Suppressor macrophage (primary cell): ENCODE data around the gene OAS3.

Experiments used
- DNase-seq, 4 experiments: peaks; one replicate each; pipeline ENCODE4 v3.0.0-alpha.2; 2020 to 2022

The OAS3 gene

DNA sequence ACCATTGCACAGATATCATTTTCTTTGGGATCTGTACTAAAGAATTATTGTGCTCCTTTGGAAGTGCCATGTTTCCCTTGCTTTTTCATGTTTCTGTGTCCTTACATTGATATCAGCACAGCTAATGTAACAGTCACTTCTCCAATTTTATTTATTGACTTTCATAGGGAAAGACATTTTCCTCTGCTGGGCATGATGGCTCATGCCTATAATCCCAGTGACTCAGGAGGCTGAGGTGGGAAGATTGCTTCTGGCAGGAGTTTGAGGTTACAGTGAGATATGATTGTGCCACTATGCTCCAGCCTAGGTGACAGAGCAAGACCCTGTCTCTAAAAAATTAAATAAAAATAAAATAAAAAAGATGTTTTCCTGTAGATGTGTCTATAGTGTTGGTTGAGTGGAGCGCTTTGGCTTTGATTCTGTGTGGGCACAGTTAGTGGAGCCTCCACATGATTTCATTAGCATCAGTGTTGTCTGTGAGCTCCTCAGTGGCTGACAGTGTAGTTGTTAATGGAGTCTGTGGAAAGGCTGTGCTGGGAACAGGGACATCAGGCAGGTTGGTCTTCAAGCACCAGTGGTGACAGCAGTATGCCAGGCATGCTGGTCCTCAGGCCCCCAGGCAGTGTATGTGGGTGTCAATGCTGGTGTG, 47.5 kb downstream of the OAS3 start:
- no peak for DNase-seq

GRCh38 chr12:112986291-112986800, 48.1 kb downstream of the OAS3 start:
- no peak for DNase-seq

- no peak for DNase-seq
Measured at GRCh38 chr12:112987561-112987960, 49.3 kb downstream of the OAS3 start.

- no peak for DNase-seq
Measured at GRCh38 chr12:112988224-112988623, 50.0 kb downstream of the OAS3 start.

- DNase-seq: peak in 2 of 4 experiments; percentile 21 to 30
Measured at GRCh38 chr12:112988823-112989385, 50.6 kb downstream of the OAS3 start.

GRCh38 chr12:112989806-112990205, 51.5 kb downstream of the OAS3 start:
- DNase-seq: peak in 2 of 4 experiments; percentile 13 to 33

- DNase-seq: peak; percentile 78 to 81 (median 80)
Measured at GRCh38 chr12:112992541-112993398, 54.5 kb downstream of the OAS3 start.

DNA sequence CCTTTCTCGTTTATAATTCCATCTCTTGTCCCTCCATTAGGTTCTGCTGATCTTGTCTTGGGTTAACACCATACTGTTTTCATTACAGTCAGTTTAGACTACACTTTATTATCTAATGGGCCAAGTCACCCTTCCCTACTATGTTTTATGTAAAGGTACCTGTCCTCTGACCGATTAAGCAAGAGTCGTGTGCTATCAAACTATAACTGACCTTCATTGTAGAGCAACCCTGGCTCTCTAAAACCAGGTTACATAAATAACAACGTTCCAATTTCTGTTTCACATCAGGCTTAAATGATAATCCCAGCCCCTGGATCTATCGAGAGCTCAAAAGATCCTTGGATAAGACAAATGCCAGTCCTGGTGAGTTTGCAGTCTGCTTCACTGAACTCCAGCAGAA, 56.7 kb downstream of the OAS3 start:
- no peak for DNase-seq

- DNase-seq: no peak
Measured at GRCh38 chr12:112996501-112996900, 58.2 kb downstream of the OAS3 start.

GRCh38 chr12:112997506-112997905, 59.2 kb downstream of the OAS3 start:
- DNase-seq: no peak

- no peak for DNase-seq
Measured at GRCh38 chr12:112998987-112999767, 60.9 kb downstream of the OAS3 start.

- no peak for DNase-seq
Measured at GRCh38 chr12:113000433-113000832, 62.2 kb downstream of the OAS3 start.

GRCh38 chr12:113002155-113002554, 63.9 kb downstream of the OAS3 start:
- no peak for DNase-seq

DNA sequence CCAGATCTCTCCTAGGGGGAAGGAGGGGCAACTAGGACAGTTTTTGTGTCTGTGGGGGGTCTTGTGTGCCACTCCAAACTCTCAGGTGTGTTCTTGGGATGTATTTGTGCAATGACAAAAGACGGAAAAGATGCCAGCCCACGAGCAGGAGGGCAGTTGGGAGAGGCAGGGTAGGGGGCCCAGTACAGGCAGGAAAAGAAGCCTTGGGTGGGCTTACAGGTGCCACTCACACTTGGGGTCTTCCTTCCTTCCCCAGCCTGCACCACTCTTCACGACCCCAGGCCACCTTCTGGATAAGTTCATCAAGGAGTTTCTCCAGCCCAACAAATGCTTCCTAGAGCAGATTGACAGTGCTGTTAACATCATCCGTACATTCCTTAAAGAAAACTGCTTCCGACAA, 64.4 kb downstream of the OAS3 start:
- DNase-seq: no peak

DNA sequence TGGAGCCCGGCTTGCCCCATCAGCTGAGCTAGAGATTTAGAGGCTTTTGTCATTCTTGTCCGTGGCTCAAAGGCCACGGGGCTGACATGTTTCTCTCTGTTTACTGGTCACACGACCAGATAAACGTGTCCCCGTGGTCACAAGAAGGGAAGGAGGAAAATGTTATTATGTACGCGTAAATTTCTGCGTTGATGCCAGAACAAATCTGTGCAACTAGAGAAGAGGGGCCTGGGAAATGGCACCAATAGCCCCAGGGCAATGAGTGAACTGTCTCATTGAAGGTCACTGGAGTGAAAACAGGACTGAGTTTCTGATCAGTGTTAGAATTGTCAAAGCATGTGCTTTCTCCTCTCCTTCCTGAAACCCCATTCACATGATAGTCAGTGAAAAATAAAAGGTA, 65.4 kb downstream of the OAS3 start:
- DNase-seq: no peak

DNA sequence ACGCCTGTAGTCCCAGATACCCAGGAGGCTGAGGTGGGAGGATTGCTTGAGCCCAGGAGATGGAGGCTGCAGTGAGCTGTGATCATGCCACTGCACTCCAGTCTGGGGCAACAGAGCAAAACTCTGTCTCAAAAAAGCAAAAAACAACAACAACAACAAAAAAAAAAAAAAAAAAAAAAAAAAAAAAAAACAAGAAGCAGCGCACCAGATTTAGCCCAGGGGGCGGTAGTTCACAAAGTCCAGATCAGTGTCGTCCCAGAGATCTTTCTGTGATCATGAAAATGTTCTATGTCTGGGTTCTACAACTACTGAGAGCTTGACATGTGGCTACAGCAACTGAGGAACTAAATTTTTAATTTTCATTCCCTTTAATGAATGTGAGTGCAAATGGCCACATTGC, 67.5 kb downstream of the OAS3 start:
- DNase-seq: peak in 3 of 4 experiments; percentile 17 to 25 (median 19)

DNA sequence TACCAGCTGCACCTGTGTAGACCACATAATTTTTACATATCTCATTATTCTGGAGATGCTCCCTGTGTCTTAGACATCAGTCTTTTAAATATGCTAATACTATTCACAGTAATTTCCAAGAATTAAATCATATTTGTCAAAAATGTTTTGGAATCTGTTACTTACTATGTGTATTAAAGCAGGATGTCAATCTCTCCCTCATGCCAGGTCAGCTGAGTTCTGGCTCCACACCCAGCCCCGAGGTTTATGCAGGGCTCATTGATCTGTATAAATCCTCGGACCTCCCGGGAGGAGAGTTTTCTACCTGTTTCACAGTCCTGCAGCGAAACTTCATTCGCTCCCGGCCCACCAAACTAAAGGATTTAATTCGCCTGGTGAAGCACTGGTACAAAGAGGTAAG, 67.9 kb downstream of the OAS3 start:
- DNase-seq: no peak

- no peak for DNase-seq
Measured at GRCh38 chr12:113006641-113007040, 68.4 kb downstream of the OAS3 start.

DNA sequence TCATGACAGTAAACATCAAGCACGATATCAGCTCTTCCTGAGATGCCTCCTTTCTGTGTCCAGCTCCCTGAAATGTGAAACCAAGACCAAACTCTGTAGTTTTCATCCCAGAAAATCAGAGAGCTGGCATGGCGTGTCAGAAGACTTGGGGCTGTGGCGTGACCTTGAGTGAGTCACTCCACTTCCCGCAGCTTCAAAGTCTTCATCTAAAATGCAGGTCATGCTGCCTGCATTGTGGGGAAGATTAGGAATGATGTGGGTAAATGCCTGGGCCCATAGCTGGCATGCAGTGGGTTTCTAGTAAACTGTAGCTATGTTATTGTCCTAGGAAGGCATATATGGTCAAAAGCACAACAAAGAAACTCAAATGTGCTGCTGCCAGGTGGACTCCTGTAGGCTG, 68.9 kb downstream of the OAS3 start:
- no peak for DNase-seq

GRCh38 chr12:113010701-113011100, 72.4 kb downstream of the OAS3 start:
- DNase-seq: no peak

GRCh38 chr12:113014565-113014964, 76.3 kb downstream of the OAS3 start:
- DNase-seq: no peak

- DNase-seq: no peak
Measured at GRCh38 chr12:113016796-113017195, 78.5 kb downstream of the OAS3 start.

DNA sequence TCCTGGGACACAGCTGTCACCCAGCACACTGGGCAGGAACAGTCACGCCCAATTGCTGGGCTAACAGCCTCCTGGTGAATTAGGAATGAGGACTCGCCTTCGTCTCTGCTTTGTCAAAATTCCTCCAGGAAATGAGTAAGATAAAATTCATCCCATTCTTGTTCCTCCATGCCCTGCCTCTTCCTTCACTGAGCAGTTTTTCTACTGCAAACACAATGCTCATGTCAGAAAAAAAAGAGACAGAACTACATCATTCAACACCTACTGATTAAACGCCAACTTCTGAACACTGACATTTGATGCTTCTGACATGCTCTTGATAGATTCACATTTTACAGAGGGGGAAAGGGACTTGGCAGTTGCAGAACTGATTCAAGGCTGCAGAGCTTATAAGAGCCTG, 80.8 kb downstream of the OAS3 start:
- DNase-seq: no peak
